GM20431 (cell line): ENCODE measurements around the gene CTCFL.
"Not testable (repeated sequence)": the region's sequence is repeated elsewhere in the genome, so short reads cannot be mapped to it uniquely, and the experiment has no call there.

ENCODE experiments used
- in situ Hi-C: fragments of 300-500 bp; cut with MseI, MboI; formaldehyde crosslinking; loops from one replicate; pipeline ENCODE4 v1.15.0; 2020; ENCODE audit warnings: low sequenced_read_pairs; ENCODE audit not compliant: unreplicated experiment

The CTCFL gene

DNA sequence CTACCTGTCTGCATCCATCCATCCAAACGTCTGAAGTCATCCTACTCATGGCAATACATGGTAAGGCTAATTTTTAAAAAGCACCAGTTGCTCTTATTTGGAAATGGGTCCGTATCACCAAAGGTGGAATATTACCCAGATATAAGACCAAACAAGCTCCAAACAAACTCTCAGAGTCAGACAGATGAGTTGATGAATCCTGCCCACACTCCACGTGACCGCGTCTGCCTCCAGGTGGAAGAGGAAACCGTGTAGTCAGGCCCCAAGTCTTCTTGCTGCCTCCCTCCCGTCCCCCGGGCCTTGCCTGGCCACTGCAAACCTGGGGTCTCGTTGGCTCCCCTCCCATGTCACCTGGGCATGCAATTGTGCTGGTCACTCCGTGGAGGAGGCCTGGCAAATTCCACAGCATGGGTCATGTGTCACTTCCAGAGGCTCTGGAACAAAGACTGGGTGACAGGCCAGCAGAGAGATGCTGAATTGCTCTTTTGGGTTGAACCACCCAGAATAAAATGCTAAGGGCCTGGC lies 31.8 kb downstream of the CTCFL start:
- in situ Hi-C loops: loop anchor here (10.0 kb wide), 1 partner anchor 108 kb away; no protein-coding TSS in a partner anchor

DNA sequence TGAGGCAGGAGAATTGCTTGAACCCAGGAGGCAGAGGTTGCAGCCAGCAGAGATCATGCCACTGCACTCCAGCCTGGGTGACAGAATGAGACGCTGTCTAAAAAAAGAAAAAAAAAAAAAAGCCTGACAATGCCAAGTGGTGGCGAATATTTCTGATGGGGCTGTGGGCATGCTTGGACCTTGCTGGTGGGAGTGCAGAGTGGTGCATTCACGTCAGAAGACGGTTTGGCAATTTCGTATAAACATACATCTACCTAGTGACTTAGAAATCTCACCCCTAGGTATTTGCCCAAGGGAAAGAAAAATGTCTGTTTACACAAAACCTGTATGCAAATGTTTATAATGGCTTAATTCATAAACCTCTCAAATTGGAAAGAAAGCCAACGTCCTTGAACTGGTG lies 33.6 kb downstream of the CTCFL start:
- in situ Hi-C loops: loop anchor here (10.0 kb wide), 1 partner anchor 107 kb away; no protein-coding TSS in a partner anchor

DNA sequence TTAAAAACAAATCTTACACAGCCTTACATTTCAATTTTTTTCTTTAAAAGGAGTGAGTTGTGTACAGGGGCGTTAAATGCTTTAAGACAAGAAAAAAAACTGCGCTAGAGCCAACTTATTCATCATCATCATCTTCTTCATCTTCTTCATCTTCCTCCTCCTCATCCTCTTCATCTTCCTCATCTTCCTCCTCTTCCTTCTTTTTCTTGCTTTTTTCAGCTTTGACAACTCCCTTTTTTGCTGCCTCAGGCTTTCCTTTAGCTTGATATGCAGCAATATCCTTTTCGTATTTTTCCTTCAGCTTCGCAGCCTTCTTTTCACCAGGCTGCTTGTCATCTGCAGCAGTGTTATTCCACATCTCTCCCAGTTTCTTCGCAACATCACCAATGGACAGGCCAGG lies 36.7 kb downstream of the CTCFL start:
- in situ Hi-C loops: not testable (repeated sequence)

DNA sequence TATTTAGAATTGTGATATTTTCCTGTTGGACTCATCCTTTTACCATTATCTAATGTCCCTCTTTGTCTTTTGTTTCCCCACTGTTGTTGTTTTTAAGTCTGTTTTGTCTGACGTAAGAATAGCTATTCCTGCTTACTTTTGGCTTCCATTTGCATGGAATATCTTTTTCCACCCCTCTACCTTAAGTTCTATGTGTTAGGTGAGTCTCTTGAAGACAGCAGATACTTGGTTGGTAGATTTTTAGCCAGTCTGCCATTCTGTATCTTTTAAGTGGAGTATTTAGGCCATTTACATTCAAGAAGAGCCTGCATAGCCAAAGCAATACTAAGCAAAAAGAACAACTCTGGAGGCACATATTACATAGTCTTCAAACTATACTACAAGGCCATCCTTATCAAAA lies 39.2 kb downstream of the CTCFL start:
- in situ Hi-C loops: no loop called here

DNA sequence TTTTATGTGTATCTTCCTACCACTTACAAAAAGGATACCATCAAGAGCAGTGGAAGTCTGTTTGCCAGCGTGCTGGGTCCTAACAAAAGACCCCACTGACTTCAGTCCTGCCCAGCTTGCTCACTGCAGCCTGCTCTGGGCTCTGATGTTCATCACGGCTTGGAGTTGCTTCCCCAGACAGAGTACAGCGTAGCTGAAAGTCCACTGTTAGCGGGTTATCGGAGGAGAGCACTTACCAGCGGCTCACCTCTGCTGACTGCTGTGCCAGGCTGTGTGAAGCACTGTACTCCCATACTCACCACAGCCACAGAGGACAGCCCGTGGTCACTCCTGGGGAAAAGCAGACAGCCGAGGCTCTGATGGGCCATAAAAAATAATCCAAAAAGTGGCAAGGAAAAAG lies 40.2 kb downstream of the CTCFL start:
- in situ Hi-C loops: no loop called here

DNA sequence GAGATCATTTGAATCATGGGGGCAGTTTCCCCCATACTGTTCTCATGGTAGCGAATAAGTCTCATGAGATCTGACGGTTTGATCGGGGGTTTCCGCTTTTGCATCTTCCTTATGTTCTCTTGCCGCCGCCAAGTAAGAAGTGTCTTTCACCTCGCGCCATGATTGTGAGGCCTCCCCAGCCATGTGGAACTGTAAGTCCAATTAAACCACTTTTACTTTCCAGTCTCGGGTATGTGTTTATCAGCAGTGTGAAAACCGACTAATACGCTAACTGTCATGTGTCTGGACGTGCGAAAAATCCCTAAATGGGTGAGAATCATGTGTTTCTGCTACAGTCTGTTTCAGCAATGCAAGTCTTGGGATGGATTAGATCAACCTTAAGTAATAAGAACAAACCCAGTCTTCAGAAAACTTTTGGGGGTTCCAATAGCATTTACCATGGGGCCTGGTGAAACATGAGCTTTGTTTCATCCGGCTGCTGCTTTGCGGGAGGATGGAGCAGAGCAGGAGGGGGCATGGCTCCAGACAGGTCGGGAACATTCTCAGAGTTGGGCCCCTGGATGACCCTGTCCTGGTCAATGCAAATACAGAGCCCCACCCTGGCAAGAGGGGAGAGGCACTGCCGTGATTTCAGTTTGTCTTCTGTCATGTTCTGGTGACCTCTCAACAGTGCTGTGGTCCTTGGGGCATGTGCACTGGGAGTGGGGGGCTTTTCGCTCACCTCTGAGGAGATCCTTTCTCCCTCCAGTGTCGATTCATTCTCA lies 41.5 kb downstream of the CTCFL start:
- in situ Hi-C loops: no loop called here

DNA sequence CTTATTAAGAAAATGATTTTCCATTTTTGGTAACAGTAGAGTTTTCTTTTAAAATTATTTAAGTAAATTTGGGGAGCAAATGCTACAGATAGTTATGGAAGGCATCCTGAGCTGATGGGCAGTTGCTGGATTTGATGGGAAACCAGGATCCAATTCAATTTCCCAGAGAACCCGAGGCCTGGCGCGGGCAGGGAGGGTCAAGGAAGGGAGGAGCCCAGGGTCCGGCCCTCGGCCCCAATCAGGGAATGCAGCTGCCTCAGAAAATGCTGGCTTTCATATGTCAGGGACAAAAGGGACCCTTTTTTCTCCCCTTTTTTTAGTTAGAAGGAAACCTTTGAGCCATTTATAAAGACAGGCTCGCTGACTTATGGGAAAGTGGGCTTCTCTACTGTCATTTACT lies 42.1 kb downstream of the CTCFL start:
- in situ Hi-C loops: no loop called here

DNA sequence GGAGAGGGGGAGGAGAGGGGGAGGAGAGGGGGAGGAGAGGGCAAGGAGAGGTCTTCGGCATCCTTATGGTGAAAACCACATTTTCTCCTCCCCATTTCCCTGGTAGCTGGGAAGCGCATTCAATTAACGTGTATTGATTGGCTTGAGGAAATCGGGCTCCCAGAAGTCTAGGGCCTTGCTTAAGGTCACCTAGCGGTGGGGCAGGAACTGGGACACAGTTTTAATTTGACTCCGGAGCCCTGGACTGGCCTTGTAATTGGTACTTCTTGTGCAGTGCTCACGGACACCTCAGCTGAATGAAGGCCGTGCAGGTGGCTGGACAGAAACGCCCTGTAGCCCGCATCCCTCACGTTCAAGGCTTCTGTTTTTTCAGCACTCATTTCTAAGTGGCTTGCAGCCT lies 42.8 kb downstream of the CTCFL start:
- in situ Hi-C loops: no loop called here

DNA sequence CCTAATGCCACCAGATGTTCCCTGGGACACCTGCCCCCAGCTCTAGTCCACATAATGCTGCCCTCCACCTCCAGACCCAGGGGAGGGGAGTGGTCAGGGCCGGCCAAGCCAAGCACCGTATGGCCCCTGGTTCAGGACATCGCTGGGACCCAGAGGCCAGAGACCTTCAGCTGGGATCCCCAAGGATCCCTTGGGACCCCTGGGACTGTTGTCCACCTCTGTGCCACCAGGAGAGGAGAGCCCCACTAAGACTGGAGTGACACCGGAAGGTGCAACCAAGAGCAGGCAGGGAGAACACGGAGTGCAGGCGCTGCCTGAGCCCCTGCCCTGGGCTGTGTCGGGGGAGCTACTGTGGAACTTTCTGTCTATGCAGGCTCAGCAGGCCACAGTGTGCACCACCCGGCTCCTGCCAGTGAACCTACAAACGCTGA lies 43.6 kb downstream of the CTCFL start:
- in situ Hi-C loops: no loop called here

DNA sequence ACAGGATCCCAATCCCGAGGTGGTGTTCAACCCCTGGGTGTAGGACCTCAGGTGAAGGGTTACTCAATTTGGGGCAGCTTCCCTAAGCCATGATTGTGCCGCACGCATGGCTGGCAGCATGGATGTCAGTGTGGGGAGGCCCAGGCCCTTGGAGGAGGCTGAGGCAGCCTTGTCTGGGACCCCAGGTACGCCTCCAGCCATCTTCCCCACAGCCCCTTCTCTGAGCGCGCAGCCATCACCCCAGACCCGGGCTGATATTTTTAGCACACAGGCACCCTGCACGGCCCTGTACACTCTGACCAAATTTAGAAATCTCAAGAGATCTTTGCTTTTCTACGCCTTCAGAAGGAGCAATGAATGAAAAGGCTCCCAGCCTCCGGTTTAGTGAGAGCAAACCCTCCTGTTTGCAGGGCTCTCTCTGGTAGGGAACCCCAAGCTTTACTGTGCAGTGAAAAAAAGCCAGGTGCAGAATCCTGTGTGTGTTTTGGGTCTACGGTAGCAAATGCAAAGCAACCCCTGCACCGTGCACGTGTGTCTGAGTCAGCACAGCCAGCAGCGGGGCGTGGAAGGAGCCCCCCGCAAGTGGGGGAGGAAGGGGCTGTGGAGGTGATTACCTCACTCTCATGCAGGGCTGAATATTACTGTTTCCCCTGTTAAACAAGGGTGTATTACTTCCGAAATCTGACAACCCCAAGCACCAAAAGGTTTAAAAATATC lies 44.3 kb downstream of the CTCFL start:
- in situ Hi-C loops: no loop called here

DNA sequence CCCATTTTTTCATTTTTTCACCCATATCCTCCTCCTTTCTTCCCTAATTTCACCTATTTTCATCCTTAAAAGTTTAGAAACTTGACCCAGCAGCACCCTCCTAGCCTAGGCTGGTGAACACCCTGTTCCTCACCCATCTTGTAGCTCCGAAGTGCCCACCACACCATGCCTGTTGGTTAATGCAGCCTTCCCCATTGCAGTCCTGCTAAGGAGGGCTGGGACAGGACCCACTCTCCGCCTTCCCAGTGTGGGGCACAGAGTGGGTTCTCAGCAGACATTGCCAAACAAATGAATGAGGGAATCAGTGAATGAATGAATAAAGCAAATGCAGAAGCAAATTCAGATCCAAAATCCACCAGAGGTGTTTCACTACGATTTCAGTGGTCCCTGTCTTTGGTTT lies 45.7 kb downstream of the CTCFL start:
- in situ Hi-C loops: no loop called here

DNA sequence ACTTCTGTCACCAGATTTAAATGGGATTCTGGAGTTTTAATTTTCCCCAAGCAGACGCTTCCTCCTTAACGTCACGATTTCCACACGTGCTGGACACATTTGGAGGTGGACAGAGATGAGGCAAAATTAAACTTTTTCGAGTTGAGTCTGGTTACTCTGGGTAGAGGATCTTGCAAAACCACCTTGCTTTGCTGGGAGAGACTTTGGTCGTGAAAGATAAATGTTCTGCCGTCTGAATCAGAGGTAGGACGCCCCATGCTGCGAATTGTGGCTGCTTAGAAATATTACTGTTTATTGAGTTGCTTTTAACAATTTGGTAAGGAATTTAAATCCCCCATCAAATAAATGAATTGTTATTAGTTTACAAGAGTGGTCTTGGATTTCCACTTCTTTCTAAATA lies 46.8 kb downstream of the CTCFL start:
- in situ Hi-C loops: no loop called here

DNA sequence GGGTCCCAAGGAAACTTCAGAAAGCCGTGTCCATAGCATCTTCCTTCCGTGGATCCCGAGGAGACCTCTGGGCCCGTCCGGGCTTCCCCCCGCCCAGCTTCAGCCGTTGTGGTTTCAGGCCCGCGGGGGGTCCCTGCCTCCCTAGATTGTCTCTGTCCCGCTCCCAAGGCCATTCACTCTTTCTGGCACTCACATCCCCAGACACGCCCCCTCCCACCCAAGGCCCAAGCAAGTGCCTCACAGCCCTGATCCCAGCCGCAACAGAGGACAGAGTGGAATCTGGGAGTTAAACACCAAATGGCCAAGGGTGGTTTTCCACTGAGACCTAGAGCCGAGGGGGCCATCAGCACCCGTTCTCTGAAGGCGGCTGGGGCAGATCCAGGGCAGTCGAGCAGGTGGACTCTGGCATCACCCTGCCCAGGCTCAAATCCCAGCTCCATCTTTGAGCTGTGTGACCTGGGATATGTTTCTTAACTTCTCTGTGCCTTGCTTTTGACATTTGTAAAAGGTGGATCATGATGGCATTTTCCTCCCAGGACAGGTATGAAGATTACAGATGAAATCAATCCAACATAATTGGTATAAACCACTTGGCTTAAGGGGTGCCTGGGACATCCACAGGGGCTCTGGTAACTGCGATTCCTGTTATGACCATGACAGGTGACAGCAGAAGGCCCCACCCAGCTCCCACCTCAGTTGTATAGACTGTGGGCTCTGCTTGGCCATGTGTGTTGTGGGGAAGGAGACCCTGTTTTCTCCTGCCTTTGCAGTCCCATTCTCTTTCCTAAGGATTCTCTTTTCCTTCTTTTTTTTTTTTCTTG lies 48.1 kb downstream of the CTCFL start:
- in situ Hi-C loops: no loop called here

DNA sequence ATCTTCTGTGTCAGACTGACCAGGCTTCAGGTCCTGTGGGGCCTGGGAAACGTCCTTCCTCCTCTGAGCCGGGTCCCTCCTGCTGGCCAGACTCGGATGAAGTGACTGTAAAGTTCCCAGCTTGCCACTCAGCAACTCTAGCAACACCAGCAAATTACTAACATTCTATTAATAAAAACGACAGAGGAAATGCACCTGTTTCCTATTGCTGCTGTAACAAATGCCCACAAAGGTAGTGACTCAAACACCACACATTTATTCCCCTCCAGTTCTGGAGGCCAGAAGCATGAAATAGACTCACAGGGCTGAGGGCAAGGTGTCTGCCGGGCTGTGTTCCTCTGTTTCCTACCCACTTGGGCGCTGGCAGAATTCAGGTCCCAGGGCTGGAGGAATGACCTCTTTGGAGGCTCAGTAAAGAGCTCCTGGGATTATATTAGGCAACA lies 48.8 kb downstream of the CTCFL start:
- in situ Hi-C loops: no loop called here

DNA sequence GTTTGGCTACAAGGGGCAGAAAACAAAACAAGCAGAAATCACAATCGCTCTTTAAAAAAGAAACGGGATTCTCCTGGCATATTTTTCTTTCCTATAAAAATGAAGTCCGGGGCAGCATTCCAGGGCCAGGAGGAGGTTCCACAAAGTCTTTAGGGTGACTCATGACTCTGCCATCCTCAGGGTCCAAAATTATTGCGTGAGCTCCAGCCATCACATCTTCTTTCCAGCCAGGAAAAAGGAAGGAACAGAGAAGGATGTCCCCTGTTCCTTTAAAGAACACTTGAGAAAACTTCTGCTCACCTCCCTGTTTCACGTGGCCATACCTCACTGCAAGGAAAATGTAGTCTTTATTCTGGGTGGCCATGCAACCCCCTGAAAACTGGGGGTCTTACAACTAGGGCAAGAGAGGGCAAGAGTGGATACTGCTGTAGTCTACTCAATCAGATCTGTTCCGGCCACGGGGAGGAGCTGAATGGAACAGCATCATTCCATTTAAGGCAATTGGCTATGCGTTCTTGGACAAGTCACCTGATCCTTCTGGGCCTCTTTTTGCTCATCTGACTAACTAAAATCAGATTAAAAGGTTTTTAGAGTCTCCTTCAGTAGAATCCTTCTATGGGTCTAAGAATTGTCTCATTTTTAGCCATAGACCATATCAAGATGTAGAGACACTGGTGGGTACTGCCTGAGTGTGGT lies 49.4 kb downstream of the CTCFL start:
- in situ Hi-C loops: no loop called here

DNA sequence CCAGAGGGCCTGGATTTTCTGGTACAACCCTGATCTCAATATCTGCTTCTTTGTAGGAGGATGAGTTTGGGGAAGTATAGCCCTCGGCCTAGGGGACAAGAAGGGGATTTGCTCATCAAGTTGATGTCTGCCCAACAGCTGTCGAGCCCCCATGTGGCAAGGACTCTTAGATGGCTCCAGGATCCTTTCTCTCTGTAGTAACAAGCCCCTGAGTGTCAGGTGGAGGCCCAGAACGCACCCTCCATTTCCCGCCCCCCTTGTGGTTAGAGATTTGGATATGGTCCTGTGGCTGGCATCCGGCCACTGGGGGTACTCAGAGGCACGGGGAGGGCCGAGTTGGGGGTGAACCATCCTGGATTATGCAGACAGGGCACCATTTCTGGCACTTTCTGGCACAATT lies 50.1 kb downstream of the CTCFL start:
- in situ Hi-C loops: no loop called here

DNA sequence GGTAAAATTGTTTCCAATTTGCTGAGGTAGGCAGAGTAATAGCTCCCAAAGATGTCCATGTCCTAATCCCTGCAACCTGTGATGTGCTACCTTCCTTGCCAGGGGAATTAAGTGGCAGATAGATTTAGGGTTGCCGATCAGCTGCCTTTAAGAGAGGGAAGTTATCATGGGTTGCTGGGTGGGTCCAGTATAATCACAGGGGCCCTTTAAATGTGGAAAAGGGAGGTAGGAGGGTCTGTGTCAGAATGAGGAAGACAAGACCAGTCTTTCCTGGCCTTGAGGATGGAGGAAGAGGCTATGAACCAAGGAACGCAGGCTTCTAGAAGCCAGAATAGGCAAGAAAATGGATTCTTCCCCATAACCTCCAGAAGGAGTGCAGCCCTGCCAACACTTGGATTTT lies 50.7 kb downstream of the CTCFL start:
- in situ Hi-C loops: no loop called here

DNA sequence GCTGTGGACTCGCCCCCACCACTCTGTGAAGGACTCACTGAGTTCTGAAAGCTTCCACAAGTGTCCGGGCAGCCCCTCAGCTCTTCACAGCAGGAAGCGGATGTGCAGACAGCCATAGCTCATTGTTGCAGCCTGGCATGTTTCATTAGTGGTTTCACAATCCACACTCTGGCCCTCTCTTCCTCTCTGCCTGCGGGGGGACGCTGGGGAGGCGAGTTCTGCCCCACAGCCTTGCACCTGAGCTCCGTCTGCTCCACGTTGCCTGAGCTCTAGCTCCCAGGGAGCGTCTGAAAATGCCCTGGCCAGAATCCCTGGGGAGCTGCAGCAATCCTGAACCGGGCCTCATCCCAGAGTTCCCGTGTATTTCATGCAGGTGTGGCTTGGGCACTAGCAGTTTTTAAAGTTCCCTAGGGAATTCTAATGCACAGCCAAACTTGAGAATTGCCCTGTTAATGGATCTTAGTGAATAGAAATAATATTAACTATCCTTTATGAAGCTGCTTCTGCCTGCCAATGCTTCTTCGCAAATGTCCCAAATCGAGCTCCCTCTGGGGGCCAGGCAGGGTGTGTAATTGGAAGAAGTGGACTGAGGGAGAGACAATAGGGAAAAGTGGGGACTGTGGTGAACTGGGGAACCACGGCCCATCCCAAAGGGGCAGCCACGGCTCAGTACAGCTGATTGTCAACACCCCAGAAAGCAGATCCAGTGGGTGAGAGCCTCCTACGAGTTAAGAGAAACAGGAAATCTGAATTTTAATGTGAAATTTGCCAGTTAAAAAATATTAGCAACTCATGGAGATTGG lies 51.5 kb downstream of the CTCFL start:
- in situ Hi-C loops: no loop called here

DNA sequence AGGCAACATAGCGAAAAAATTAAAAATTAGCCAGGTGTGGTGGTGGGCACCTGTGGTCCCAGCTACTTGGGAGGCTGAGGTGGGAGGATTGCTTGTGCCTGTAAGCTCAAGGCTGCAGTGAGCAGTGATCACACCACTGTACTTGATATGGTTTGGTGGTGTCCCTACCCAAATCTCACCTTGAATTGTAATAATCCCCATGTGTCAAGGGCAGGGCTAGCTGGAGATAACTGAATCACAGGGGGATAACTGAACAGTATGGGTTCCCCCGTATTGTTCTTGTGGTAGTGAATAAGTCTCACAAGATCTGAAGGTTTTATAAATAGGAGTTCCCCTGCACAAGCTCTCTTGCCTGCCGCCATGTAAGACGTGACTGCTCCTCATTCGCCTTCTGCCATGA lies 52.5 kb downstream of the CTCFL start:
- in situ Hi-C loops: not testable (repeated sequence)
